Measurements from ENCODE around the gene SLAIN1. TPM values are rescaled to one million over a fixed set of nuclear protein-coding genes. Genes with fewer than 3 reads are reported as not detected.
A peak's percentile ranks its signal among the peaks of the same experiment; 100 is the strongest.

Gene SLAIN1
- total RNA-seq, 1 experiment from 2014 or later: not detected

DNA sequence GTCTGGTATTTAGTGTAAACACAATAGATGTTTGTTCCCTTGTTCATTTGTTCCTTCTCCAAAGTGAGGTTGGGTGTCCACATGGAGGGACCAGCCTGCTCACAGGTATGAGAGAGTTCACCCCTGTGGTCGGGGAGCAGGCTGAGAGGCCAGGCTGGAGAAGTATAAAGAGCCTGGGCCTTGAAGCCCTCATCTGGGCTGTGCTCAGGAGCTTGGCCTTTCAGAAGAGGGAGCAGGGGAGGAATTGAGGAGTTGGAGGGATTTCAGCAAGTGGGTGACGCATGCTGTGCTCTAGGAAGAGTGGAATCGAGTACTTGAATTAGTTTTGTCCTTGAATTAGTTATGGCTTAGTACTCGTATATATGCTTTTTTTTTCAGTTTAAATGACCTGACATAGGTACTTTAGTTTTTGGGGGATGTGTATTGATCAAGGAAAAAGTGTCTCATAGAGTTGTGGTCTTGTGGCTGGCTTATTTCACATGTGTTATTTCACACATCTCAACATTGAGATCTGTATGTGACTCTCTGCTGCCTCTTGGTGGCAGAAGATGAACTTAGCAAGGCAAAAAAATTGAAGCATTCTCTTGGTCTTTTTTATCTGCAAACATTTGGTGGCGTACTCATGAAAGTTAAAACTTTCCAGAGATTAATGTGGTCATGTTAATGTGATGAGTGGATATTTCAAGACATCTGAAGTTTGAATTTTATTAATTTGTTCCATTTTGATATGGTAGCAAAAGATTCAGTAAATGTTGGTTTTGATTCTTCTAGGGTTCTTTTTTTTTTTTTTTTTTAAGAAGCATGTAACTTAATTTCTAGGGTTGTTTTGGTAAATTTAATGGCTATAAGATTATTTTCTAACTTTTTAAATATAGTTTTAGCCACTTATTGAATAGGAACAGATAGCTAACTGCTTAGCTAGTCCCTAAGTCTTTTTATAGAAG lies 54.3 kb downstream of the SLAIN1 start:
- no peak overlapping the region for H3K27ac Mint-ChIP-seq (ENCODE audit: low read depth, unreplicated experiment)
- no peak overlapping the region for H3K4me3 Mint-ChIP-seq (ENCODE audit: unreplicated experiment)
- BruUV-seq (replicated peaks): no TSS peak
- no peaks in the 10 kb centered on the region for H3K9me3 Mint-ChIP-seq (ENCODE audit: unreplicated experiment)
- intact Hi-C loops (cut with micrococcal nuclease): loop anchor here (1.0 to 5.0 kb wide), 2 partner anchors 158 to 259 kb away; no protein-coding TSS in a partner anchor
- ChIA-PET CTCF (interaction anchor here (0.7 to 4.3 kb wide), 21 partner anchors 9 to 843 kb away, joined by 3 to 20 read pairs (median 4); no protein-coding TSS in a partner anchor), POLR2A (interaction anchor here (0.6 kb wide), 1 partner anchor 152 kb away, joined by 6 read pairs; no protein-coding TSS in a partner anchor)
- TF ChIP-seq, protein P1, sequence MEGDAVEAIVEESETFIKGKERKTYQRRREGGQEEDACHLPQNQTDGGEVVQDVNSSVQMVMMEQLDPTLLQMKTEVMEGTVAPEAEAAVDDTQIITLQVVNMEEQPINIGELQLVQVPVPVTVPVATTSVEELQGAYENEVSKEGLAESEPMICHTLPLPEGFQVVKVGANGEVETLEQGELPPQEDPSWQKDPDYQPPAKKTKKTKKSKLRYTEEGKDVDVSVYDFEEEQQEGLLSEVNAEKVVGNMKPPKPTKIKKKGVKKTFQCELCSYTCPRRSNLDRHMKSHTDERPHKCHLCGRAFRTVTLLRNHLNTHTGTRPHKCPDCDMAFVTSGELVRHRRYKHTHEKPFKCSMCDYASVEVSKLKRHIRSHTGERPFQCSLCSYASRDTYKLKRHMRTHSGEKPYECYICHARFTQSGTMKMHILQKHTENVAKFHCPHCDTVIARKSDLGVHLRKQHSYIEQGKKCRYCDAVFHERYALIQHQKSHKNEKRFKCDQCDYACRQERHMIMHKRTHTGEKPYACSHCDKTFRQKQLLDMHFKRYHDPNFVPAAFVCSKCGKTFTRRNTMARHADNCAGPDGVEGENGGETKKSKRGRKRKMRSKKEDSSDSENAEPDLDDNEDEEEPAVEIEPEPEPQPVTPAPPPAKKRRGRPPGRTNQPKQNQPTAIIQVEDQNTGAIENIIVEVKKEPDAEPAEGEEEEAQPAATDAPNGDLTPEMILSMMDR (IDR thresholded peaks at IDR 0.05; ENCODE audit: unreplicated experiment): peak; percentile 65
- peaks cover 86% of the 10 kb centered on the region for H3K27me3 Mint-ChIP-seq (ENCODE audit: insufficient read depth, unreplicated experiment)
- H3K4me1 Mint-ChIP-seq (ENCODE audit: insufficient read depth, unreplicated experiment): no peaks in the 10 kb centered on the region
- DNase-seq (ENCODE audit: unreplicated experiment): peak; percentile 67
- H3K36me3 Mint-ChIP-seq (ENCODE audit: insufficient read depth, unreplicated experiment): peaks cover 6% of the 10 kb centered on the region

DNA sequence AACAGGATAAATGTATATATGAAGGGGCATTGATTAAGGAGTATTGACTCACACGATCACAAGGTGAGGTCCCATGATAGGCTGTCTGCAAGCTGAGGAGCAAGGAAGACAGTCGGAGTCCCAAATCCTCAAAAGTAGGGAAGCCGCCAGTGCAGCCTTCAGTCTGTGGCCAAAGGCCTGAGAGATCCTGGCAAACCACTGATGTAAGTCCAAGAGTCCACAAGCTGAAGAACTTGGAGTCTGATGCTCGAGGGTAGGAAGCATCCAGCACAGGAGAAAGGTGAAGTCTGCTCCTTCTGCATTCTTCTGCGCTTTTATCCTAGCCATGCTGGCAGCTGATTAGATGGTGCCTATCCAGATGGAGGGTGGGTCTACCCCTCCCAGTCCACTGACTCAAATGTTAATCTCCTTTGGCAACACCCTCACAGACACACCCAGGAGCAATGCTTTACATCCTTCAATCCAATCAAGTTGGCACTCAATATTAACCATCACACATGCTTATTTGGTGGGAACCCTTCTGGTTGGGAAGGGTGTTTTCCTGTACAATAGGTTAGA lies 55.1 kb downstream of the SLAIN1 start:
- H3K27me3 Mint-ChIP-seq (ENCODE audit: insufficient read depth, unreplicated experiment): peaks cover 81% of the 10 kb centered on the region
- intact Hi-C loops (cut with micrococcal nuclease): loop anchor here (1.0 to 5.0 kb wide), 2 partner anchors 159 to 260 kb away; no protein-coding TSS in a partner anchor
- no peaks in the 10 kb centered on the region for H3K4me1 Mint-ChIP-seq (ENCODE audit: insufficient read depth, unreplicated experiment)
- no peak overlapping the region for H3K27ac Mint-ChIP-seq (ENCODE audit: low read depth, unreplicated experiment)
- no peak for DNase-seq (ENCODE audit: unreplicated experiment)
- no peak overlapping the region for H3K4me3 Mint-ChIP-seq (ENCODE audit: unreplicated experiment)
- ChIA-PET CTCF (interaction anchor here (0.7 to 2.0 kb wide), 11 partner anchors 9 to 844 kb away, joined by 3 to 12 read pairs (median 3); no protein-coding TSS in a partner anchor), POLR2A (no interaction called here)
- H3K9me3 Mint-ChIP-seq (ENCODE audit: unreplicated experiment): no peaks in the 10 kb centered on the region
- no TSS peak for BruUV-seq (replicated peaks)
- TF ChIP-seq, protein P1 (IDR thresholded peaks at IDR 0.05; ENCODE audit: unreplicated experiment): no peak
- H3K36me3 Mint-ChIP-seq (ENCODE audit: insufficient read depth, unreplicated experiment): peaks cover 6% of the 10 kb centered on the region

- H3K27ac Mint-ChIP-seq (ENCODE audit: low read depth, unreplicated experiment): no peak overlapping the region
- ChIA-PET POLR2A (interaction anchor here (0.7 kb wide), 1 partner anchor 13 kb away, joined by 4 read pairs; no protein-coding TSS in a partner anchor), CTCF (interaction anchor here (0.6 to 1.5 kb wide), 5 partner anchors 9 to 267 kb away, joined by 3 to 4 read pairs (median 3); no protein-coding TSS in a partner anchor)
- H3K9me3 Mint-ChIP-seq (ENCODE audit: unreplicated experiment): no peaks in the 10 kb centered on the region
- intact Hi-C loops (cut with micrococcal nuclease): no loop called here
- H3K27me3 Mint-ChIP-seq (ENCODE audit: insufficient read depth, unreplicated experiment): peaks cover 71% of the 10 kb centered on the region
- no peaks in the 10 kb centered on the region for H3K36me3 Mint-ChIP-seq (ENCODE audit: insufficient read depth, unreplicated experiment)
- TF ChIP-seq, protein P1 (IDR thresholded peaks at IDR 0.05; ENCODE audit: unreplicated experiment): no peak
- H3K4me1 Mint-ChIP-seq (ENCODE audit: insufficient read depth, unreplicated experiment): peaks cover 9% of the 10 kb centered on the region
- peak; percentile 83 for DNase-seq (ENCODE audit: unreplicated experiment)
- H3K4me3 Mint-ChIP-seq (ENCODE audit: unreplicated experiment): no peak overlapping the region
- BruUV-seq (replicated peaks): no TSS peak
These were observed 63.4 kb downstream of the SLAIN1 start for GRCh38 chr13:77760893-77761292.

- TF ChIP-seq, protein P1 (IDR thresholded peaks at IDR 0.05; ENCODE audit: unreplicated experiment): no peak
- no TSS peak for BruUV-seq (replicated peaks)
- peaks cover 66% of the 10 kb centered on the region for H3K27me3 Mint-ChIP-seq (ENCODE audit: insufficient read depth, unreplicated experiment)
- no peak overlapping the region for H3K4me3 Mint-ChIP-seq (ENCODE audit: unreplicated experiment)
- intact Hi-C loops (cut with micrococcal nuclease): no loop called here
- H3K4me1 Mint-ChIP-seq (ENCODE audit: insufficient read depth, unreplicated experiment): no peaks in the 10 kb centered on the region
- no peaks in the 10 kb centered on the region for H3K36me3 Mint-ChIP-seq (ENCODE audit: insufficient read depth, unreplicated experiment)
- H3K9me3 Mint-ChIP-seq (ENCODE audit: unreplicated experiment): no peaks in the 10 kb centered on the region
- H3K27ac Mint-ChIP-seq (ENCODE audit: low read depth, unreplicated experiment): no peak overlapping the region
- ChIA-PET POLR2A (no interaction called here), CTCF (interaction anchor here (0.7 to 1.3 kb wide), 2 partner anchors 354 to 1490 kb away, joined by 3 read pairs; no protein-coding TSS in a partner anchor)
- DNase-seq (ENCODE audit: unreplicated experiment): no peak
These were observed 69.9 kb downstream of the SLAIN1 start for GRCh38 chr13:77767413-77767812.
